H9 (cell line): ENCODE data around the gene TRPT1. TPM values are rescaled to one million over a fixed set of nuclear protein-coding genes. Genes with fewer than 3 reads are reported as not detected.

ENCODE experiments used
- DNase-seq: peaks from one replicate; pipeline ENCODE4 v3.0.0-alpha.2; 2017
- H2AFZ ChIP-seq: one replicate; pipeline ENCODE4 v1.6.1; 2013; ENCODE audit warnings: mild to moderate bottlenecking, low read length, control low read depth, moderate library complexity
- H2AK5ac ChIP-seq: 2 replicates; pipeline ENCODE4 v1.6.1; 2013; ENCODE audit warnings: low read length, control low read depth, mixed read lengths; ENCODE audit not compliant: insufficient read length
- H2BK120ac ChIP-seq: one replicate; pipeline ENCODE4 v1.6.1; 2013; ENCODE audit warnings: low read depth, mild to moderate bottlenecking, low read length, control low read depth, inconsistent platforms; ENCODE audit not compliant: poor library complexity, severe bottlenecking
- H2BK12ac ChIP-seq: 2 replicates; pipeline ENCODE4 v1.6.1; 2013; ENCODE audit warnings: low read length, control low read depth, mixed read lengths, low read depth; ENCODE audit not compliant: insufficient read length
- H2BK15ac ChIP-seq: 2 replicates; pipeline ENCODE4 v1.6.1; 2013; ENCODE audit warnings: low read depth, low read length, control low read depth
- H2BK20ac ChIP-seq: one replicate; pipeline ENCODE4 v1.6.1; 2013; ENCODE audit warnings: low read depth, mild to moderate bottlenecking, low read length, control low read depth, inconsistent platforms; ENCODE audit not compliant: poor library complexity, severe bottlenecking
- H2BK5ac ChIP-seq: 2 replicates; pipeline ENCODE4 v1.6.1; 2013; ENCODE audit warnings: low read length, control low read depth, mixed read lengths; ENCODE audit not compliant: insufficient read length
- H3K14ac ChIP-seq: 2 replicates; pipeline ENCODE4 v1.6.1; 2013; ENCODE audit warnings: low read length, control low read depth; ENCODE audit not compliant: insufficient read depth
- H3K18ac ChIP-seq: 2 replicates; pipeline ENCODE4 v1.6.1; 2013; ENCODE audit warnings: low read depth, mild to moderate bottlenecking, mixed read lengths, low read length, control low read depth; ENCODE audit not compliant: insufficient read length
- H3K23ac ChIP-seq: 2 replicates; pipeline ENCODE4 v1.6.1; 2013; ENCODE audit warnings: low read length, control low read depth, mixed read lengths, low read depth; ENCODE audit not compliant: insufficient read length
- H3K23me2 ChIP-seq: 2 replicates; pipeline ENCODE4 v1.6.1; 2013; ENCODE audit warnings: low read depth, mild to moderate bottlenecking, mixed read lengths, low read length, control low read depth; ENCODE audit not compliant: insufficient read length, poor library complexity, severe bottlenecking
- H3K27ac ChIP-seq: 2 replicates; pipeline ENCODE4 v1.5.1; 2013; ENCODE audit warnings: low read length, control low read depth, mixed read lengths, low read depth; ENCODE audit not compliant: insufficient read length
- H3K27me3 ChIP-seq: 2 replicates; pipeline ENCODE4 v1.6.1; 2013; ENCODE audit warnings: low read length, control low read depth, inconsistent platforms; ENCODE audit not compliant: insufficient read depth
- H3K4ac ChIP-seq: 2 replicates; pipeline ENCODE4 v1.6.1; 2013; ENCODE audit warnings: low read depth, mild to moderate bottlenecking, control low read depth, inconsistent platforms, low read length, moderate library complexity
- H3K4me1 ChIP-seq: 2 replicates; pipeline ENCODE4 v1.6.1; 2013; ENCODE audit warnings: low read length, control low read depth, inconsistent platforms; ENCODE audit not compliant: insufficient read depth
- H3K4me2 ChIP-seq: 2 replicates; pipeline ENCODE4 v1.6.1; 2013; ENCODE audit warnings: low read length, control low read depth, mixed read lengths; ENCODE audit not compliant: insufficient read length, insufficient read depth
- H3K56ac ChIP-seq: 2 replicates; pipeline ENCODE4 v1.6.1; 2013; ENCODE audit warnings: low read depth, mild to moderate bottlenecking, mixed read lengths, low read length, control low read depth; ENCODE audit not compliant: insufficient read length
- H3K79me1 ChIP-seq: 2 replicates; pipeline ENCODE4 v1.6.1; 2013; ENCODE audit warnings: low read depth, mild to moderate bottlenecking, moderate library complexity, low read length, control low read depth, inconsistent platforms; ENCODE audit not compliant: insufficient read depth, poor library complexity, severe bottlenecking
- H3K79me2 ChIP-seq: 2 replicates; pipeline ENCODE4 v1.6.1; 2013; ENCODE audit warnings: low read length, control low read depth, inconsistent platforms; ENCODE audit not compliant: insufficient read depth
- H3K9ac ChIP-seq: 2 replicates; pipeline ENCODE4 v1.6.1; 2013; ENCODE audit warnings: low read length, control low read depth, mixed read lengths; ENCODE audit not compliant: insufficient read length; ENCODE audit errors: extremely low read depth
- H3K9me3 ChIP-seq: one replicate; pipeline ENCODE4 v1.6.1; 2013; ENCODE audit warnings: low read depth, low read length, inconsistent platforms; ENCODE audit not compliant: control insufficient read depth
- H3T11ph ChIP-seq: one replicate; pipeline ENCODE4 v1.6.1; 2013; ENCODE audit warnings: mild to moderate bottlenecking, low read length, control low read depth, inconsistent platforms
- H4K20me1 ChIP-seq: one replicate; pipeline ENCODE4 v1.6.1; 2013; ENCODE audit not compliant: control insufficient read depth, insufficient read length, insufficient read depth
- H4K5ac ChIP-seq: 2 replicates; pipeline ENCODE4 v1.6.1; 2013; ENCODE audit warnings: low read depth, mild to moderate bottlenecking, mixed read lengths, low read length, control low read depth; ENCODE audit not compliant: insufficient read length
- H4K8ac ChIP-seq: replicated peaks from 2 replicates; pipeline ENCODE4 v1.6.1; 2013; ENCODE audit warnings: low read length, control low read depth, mixed read lengths, low read depth; ENCODE audit not compliant: insufficient read length
- H4K91ac ChIP-seq: 2 replicates; pipeline ENCODE4 v1.6.1; 2013; ENCODE audit warnings: low read depth, mild to moderate bottlenecking, moderate library complexity, mixed read lengths, low read length, control low read depth; ENCODE audit not compliant: insufficient read length
- H3K27ac Mint-ChIP-seq, 3 experiments: 2 replicates in 2 of 3; 3 replicates in 1 of 3; pipeline ENCODE4 v1.8.0; 2020 to 2021; ENCODE audit warnings: mixed read lengths in 3 of 3, mild to moderate bottlenecking in 1 of 3, moderate library complexity in 1 of 3
- H3K27me3 Mint-ChIP-seq: 2 replicates; pipeline ENCODE4 v1.8.0; 2021; ENCODE audit warnings: low read depth, mild to moderate bottlenecking, moderate library complexity, mixed read lengths
- H3K36me3 Mint-ChIP-seq, 3 experiments: 2 replicates in 2 of 3; 3 replicates in 1 of 3; pipeline ENCODE4 v1.8.0; 2020 to 2021; ENCODE audit warnings: low read depth in 3 of 3, mixed read lengths in 3 of 3; ENCODE audit not compliant: insufficient read depth in 1 of 3
- H3K4me1 Mint-ChIP-seq, 2 experiments: 2 replicates each; pipeline ENCODE4 v1.8.0; 2020; ENCODE audit warnings: mixed read lengths in 2 of 2
- H3K4me3 Mint-ChIP-seq, 2 experiments: 2 replicates in 1 of 2; 3 replicates in 1 of 2; pipeline ENCODE4 v1.8.0; 2020 to 2021; ENCODE audit warnings: mild to moderate bottlenecking in 2 of 2, mixed read lengths in 2 of 2, moderate library complexity in 1 of 2
- H3K9me3 Mint-ChIP-seq, 2 experiments: 2 replicates in 1 of 2; 3 replicates in 1 of 2; pipeline ENCODE4 v1.8.0; 2020; ENCODE audit warnings: mild to moderate bottlenecking in 2 of 2, mixed read lengths in 2 of 2, moderate library complexity in 1 of 2
- CTCF ChIP-seq: fragments of 200-600 bp; sonication (generic); conservative IDR thresholded peaks from 3 replicates; pipeline ENCODE4 v1.8.0; 2021; ENCODE audit warnings: antibody characterized with exemption, mild to moderate bottlenecking
- WGBS: extraction: QIAGEN DNeasy Blood & Tissue Kit; methylation state at CpG from one replicate; pipeline ENCODE4 v1.1.7; 2013; ENCODE audit warnings: missing lambda C conversion rate, low lambda C conversion rate, mixed read lengths; ENCODE audit not compliant: insufficient read length; ENCODE audit errors: extremely low coverage; 5-methylcytosine and 5-hydroxymethylcytosine counted together
- total RNA-seq: library from RNA; stranded (reverse); gene quantifications from 2 replicates; pipeline ENCODE4 v1.2.1, GENCODE V29; 2021

Gene TRPT1
- total RNA-seq, 1 experiment from 2014 or later = 33.6 TPM

DNA sequence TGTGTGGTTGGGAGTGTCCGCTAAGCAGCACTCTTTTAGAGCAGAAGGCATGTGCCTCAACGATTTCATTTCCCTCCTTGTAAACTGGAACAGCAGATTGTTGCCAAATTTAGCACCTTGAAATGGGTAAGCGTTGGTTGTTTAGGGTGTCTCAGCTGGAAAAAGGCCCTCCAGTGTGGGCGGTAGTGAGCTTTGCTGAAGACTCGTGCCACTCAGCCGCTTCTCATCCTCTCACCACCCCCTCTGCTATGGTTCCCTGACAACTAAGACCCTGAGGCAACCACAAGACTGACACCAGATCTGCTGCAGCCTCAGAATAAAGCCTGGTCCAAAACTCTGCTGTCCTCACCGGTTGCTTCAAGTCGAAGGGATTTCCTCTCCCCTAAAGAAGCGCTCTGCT, 29.4 kb downstream of the TRPT1 start:
- Histone ChIP-seq H4K8ac (no peak overlapping the region), H2AFZ (no peak overlapping the region), H3K27me3 (no peaks in the 10 kb centered on the region), H3K14ac (no peak overlapping the region), H3K9ac (no peak overlapping the region), H2BK15ac (no peak overlapping the region), H4K91ac (no peak overlapping the region), H3T11ph (no peak overlapping the region), H3K4me2 (no peak overlapping the region), H2BK20ac (no peak overlapping the region), H3K79me2 (peaks cover 1% of the 10 kb centered on the region; the same call in 1 of the 2 replicates), H3K27ac (no peak overlapping the region), H3K4me1 (no peaks in the 10 kb centered on the region), H3K23me2 (no peaks in the 10 kb centered on the region), H4K5ac (no peak overlapping the region), H2BK5ac (no peak overlapping the region), H3K23ac (no peak overlapping the region), H3K18ac (no peak overlapping the region), H3K56ac (no peak overlapping the region), H2AK5ac (no peak overlapping the region), H2BK12ac (no peak overlapping the region), H4K20me1 (peaks cover 3% of the 10 kb centered on the region), H3K4ac (no peak overlapping the region), H2BK120ac (no peak overlapping the region), H3K79me1 (no peaks in the 10 kb centered on the region), H3K9me3 (no peaks in the 10 kb centered on the region)
- H3K4me3 Mint-ChIP-seq = no peak overlapping the region
- no peak for DNase-seq
- peaks cover 71 to 93% (median 92%) of the 10 kb centered on the region in 3 experiments; a peak in 6 of 7 replicates for H3K36me3 Mint-ChIP-seq
- WGBS = no CpG with 5 or more reads among the region's 9 CpGs
- H3K9me3 Mint-ChIP-seq = no peaks in the 10 kb centered on the region
- no peak for TF ChIP-seq CTCF
- H3K27me3 Mint-ChIP-seq = no peaks in the 10 kb centered on the region
- no peaks in the 10 kb centered on the region for H3K4me1 Mint-ChIP-seq
- H3K27ac Mint-ChIP-seq = no peak overlapping the region
